GM19372 (cell line): Measurements from ENCODE around the gene AEBP1.

ENCODE experiments used
- ATAC-seq: cut with Tn5 transposase; IDR thresholded peaks from one replicate; pipeline ENCODE4 v1.9.1; 2021; ENCODE audit warnings: mild to moderate bottlenecking, low read depth, moderate library complexity; ENCODE audit not compliant: unreplicated experiment

The AEBP1 gene

DNA sequence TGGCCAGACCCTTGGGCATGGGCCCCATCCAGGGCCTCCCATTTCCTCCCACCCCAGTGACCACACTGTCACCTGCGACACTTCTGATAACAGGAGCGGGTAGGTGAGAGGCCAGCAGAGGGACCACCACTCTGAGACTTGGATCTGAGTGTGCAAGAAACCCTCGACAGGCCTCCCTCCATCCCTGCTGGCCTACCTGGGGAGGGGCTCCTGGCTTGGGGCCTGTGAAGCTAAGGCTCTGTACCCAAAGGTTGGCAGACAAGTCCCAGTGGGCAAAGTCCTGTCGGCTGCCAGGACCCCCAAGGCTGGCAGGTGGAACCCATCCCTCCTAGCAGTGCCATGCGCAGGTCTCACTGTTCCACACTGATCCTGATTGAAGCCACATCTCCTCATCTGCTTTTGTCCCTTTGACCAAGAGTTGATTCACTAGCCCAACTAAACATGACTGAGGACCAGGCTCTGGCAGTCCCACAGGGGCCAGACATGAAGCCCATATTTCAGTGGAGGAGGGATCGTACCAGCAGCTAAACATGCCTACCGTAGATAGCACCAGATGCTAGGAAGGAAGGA, 37.6 kb upstream of the AEBP1 start:
- ATAC-seq, result no peak

DNA sequence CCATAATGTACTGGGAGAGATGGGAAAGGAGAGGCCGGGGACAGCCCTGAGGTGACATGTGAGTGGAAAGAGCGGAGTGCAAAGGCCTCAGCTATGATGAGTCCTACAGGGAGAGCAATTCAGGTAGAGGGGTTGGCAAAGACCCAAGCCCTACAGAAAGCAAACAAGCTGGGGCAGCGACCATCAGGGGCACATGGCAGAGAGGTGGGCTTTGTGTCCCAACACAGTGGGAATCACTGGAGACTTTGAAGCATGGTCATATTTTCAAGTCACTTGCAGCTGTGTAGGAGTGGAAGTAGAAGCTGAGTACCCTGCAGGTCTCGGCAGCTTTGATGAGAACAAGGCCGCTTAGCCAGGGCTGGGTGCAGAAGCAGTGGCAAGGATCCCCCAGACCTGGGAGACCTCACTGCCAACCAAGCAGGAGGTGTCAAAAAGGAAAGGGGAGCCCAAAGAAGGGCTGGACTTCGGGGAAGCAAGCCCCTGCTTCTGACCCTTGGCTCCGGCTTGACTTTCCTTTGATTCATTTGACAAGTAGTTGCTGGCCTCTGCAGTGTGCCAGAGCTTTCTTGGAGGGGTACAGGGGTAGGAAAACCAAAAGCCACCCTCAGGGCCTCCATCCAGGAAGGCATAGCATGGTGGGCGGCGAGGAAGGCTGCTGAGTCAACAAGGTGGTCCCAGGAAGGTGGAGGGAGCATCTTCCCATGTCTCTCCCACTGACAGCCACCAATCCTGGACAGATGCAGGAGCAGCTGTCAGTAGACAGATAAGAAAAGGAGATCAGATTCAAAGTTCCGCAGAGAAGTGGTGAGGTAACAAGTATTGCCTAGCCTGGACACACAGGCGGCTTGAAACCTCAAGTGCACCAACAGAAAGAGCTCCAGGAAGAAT, 36.8 kb upstream of the AEBP1 start:
- ATAC-seq, result no peak

DNA sequence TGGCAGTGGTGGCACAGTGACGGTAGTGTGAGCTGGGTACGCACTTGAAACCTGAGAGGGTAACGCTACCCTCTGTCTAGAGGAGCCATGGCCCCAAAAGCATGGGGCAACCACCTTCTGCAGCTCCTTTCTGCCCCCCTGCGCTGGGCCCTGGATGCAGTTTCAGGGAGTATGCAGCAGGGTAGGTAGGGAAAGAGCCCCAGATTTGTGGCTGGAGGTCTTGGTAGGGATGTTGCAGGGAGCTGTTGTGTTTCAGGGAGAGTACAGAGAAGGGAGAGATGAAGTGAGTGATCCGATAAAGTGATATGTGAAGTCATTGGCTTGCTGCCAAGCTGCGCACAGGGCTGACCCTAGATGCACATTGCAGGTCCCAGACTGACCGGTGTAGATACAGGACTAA, 36.1 kb upstream of the AEBP1 start:
- no peak for ATAC-seq

DNA sequence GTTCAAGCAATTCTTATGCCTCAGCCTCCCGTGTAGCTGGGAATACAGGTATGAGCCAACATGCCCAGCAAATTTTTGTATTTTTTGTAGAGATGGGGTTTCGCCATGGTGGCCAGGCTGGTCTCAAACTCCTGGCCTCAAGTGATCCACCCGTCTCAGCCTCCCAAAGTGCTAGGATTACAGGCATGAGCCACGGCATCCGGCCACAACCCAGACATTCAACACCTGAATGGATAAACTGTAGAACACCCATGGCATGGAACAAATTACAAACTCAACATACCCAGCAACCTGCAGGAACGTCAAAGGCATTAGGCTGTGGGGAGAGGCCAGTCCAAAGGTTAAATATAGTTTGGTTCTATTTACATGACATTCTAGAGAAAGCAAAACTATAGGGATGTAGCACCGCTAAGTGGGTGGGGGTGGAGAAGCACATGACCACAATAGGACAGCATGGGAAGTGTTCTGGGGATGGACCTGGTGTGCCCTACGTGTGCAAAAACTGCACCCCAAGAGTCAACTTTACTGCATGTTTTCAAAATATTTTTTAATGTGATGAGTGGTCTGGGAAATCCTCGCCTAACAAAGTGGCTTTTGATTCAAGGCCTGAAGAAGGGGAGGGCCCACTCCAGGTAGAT, 32.3 kb upstream of the AEBP1 start:
- ATAC-seq, result no peak

DNA sequence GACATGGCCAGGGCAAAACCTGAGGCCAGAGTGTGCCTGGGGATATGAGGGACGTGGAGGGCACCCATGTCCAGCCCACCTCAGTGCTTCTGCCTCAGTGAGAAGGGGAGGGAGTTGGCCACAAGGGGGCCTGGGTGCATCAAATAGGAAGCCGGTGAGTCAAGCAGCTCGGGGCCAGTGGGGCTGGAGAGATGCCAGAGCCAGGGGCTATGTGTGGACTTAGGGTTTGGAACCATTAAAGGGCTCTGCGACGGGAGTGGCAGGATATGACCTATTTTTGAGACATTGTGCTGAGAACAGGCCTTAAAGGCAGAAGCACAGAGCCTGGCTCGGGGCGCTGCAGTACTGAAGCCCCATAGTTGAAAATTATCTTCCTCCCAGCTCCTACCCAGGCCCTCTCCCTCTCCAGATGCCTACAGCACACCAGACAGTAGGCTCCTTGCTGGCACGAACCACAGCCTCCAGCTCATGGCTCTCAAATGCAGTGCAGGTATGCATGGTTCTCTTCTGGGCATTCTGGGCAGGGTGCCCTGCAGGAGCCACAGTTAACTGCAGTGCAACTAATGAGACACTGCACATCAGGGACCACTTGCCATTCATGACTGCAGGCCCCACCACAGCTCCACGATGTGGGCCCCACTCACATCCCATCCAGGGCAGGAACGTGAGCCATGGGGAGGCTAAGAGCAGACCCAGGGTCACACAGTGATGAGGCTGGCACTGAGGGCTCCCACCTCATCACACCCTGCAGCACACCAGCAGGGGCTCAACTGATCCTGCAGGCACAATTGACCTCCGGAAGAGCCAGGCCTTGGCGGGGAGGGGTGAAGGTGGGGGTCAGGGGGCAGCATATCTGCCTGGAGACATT, 31.5 kb upstream of the AEBP1 start:
- ATAC-seq, result no peak

DNA sequence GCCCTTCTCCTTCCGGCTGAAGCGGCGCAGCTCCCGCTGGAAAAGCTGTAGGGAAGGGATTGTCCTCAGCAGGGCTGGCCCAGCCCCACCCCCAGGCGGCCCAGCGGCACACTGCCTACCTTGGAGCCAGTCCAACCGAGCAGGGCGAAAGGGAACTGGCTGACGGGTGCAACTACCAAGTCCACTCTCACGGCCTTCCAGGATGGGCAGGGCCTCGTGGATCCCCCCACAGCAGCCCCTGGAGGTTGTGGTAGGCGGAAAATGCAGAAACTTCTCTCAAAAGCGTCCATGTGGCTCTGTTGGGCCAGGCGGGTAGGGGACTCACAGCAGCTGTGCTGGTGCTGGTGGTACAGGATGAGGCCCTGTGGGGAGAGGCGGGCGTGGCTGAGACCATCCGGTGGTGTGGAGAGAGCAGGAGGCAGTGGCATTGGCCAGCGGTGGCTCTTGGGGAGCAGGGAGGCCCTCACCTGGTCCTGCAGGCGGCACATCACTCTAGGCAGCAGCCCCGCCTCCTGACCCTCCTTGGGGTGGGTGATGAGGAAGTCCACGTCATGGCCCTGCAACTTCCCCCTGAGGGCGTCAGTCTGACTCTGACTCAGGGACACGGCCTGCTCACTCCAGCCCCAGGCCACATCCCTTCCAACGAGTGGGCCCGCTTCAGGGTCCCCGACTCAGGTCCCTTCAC, 30.3 kb upstream of the AEBP1 start:
- peak; percentile 73 for ATAC-seq

DNA sequence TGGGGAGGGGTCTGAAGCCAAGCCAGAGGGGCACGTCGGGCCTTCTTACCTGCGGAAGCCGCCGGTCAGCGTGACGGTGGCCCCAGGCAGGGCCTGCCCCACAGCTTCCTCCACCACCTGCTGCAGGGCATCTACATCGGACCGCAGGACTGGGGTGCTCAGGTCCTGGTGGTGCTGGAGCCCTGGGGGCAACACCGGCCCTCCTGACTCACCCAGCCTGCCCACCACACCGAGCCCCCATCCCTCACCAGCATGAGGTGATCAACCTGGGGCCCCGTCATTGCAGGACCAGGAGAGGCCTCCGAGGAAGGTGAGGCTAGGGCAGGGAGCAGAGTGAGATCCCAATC, 29.8 kb upstream of the AEBP1 start:
- ATAC-seq, result no peak

DNA sequence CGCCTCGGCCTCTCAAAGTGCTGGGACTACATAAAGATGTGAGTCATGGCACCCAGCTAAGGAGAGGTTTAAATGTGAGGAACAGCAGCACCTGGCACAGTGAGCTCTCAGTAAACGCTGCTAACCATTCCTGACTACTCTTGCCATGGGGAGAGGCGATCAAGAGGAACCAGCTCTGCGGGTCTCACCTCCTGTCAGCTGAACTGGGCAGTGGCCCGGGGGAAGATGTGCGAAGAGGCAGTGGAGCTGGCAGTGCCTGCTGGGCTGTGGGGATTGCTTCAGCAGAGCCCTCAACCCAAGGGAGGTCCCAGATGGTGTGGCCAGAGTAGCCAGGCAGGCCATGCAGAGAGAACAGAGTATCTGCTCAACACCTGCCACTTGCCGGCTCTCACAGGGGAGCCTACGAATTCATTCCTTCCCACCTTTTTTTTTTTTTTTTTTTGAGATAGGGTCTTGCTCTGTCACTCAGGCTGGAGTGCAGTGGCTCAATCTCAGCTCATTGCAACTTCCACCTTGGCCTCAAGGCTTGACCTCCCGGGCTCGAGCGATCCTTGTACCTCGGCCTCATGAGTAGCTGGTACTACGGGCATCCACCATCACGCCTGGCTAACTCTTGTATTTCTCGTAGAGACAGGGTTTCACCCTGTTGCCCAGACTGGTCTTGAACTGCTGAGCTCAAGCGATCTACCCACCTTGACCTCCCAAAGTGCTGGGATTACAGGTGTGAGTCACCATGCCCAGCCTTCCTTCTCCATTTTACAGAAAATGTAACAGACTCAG, 28.7 kb upstream of the AEBP1 start:
- ATAC-seq, result no peak

DNA sequence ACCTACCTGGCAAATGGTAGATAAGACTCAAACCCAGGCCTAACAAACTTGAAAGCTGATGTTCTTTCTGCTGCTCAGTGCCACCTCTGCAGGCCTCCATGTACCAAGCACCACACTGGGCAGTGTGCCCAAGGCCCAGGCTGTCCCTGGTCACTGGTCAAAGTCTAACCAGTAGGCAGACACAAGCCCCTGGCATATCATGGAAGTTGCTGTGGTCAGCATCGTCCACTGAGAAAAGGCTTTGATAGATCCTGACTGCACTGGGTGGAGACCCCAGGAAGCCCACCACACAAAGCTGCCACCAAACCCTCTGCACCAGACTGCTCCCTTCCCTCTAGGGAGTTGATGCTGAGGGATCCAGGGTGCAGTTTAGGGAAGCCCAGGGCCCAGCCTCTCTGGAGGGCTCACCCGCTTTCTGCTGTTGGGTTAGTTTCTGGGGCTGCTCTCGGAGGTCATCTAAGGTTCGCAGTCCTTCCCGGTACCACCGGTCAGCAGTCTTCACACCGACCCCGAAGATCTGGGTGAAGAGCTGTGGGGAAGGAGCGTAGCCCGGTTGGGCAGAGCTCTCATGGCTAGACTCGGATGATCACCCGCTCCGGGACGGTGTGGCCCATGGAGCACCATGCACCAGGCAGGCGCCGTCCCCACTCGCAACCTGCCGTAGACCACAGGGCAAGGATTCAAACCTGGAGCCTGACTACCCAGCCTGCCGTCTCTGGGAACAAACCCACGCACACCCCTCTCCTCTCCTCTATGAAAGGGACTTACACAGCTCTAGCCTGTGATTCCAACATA, 27.8 kb upstream of the AEBP1 start:
- ATAC-seq, result no peak

DNA sequence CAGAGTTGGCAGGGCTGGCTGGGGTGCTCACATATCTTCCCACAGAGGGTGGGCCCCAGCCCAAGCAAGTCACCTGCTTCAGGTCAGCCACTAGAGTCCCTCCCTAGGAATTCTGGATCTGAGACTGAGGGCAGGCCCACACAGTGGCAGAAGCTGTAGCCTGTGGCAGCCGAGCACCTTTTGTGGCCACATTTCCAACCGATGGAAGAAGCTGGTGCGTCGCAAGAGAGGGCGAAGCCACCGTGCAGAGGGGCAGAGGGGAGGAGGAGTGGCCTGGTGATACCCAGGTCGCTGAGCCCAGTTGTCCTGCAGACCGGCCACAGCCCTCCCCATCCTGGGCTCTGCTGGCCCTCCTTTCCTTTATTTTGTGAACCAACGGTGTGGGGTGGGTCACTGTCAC, 27.1 kb upstream of the AEBP1 start:
- no peak for ATAC-seq

DNA sequence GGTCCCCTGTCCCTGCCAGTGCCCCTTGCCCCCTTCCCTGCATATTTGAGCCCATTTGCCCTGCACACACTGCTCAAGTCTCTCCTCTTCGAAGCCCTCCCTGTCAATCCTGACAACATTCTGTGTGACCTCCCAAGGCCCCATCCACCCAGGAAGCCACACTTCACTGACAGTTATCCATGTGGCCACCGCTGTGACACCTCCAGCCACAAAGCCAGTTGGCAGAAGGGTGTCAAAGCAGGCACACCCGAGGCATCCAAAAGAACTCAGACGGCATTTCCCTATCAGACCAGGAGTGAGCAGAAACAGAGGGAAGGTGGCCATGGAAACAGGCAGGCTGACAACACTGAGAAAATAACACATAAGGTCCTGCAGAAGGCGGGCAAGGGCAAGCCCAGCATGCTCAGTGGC, 26.5 kb upstream of the AEBP1 start:
- no peak for ATAC-seq

DNA sequence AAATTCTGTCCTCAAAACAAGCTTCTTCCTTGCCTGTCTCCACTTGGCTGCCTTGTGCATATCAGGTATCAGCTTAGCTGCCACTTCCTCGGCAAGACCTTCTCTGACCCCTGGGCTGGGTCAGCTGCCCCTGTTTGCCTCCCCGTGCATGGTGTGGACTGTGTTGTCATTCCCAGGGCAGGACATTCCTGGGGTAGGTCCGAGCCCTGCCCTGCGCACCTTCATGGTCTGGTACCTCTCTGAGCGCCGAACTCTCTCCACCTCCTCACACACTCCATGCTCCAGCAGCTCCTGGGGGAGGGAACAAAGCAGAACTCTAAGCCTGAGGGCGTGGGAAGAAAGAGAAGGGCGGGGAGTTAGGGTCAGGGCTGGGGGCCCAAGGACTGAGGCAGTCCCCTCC, 25.6 kb upstream of the AEBP1 start:
- no peak for ATAC-seq

DNA sequence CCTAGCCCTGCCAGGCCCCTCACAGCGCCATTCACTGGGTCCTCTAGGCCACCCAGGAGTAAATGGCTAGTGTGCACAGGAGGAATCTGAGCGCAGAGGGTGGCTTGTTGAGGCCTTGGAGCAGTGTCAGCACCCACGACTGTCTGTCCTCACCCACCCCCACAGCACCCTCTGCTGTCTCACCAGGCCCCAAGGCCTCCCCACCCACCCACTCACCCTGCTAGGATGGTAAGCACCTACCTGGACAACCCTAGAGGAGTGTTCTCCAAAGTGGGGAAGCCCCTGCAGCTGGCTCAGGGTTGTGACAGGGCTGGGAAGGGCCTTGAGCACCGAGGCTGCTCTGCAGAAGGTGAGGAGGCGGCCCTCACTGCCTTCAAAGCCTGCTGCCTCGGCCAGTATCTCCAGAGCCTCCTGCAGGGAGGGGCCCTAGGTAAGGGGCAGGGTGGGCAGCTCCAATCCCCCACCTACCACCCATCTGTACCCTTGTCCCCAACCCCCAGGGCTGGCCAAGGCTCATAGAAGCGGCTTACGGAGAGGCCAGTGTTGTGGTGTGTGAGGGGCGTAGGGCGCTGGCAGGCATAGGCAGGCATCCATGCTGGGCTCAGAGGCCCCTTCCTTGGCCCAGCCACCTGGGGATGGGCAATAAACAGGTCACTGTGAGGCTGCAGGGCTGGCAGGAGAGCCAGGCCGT, 24.7 kb upstream of the AEBP1 start:
- ATAC-seq, result no peak

DNA sequence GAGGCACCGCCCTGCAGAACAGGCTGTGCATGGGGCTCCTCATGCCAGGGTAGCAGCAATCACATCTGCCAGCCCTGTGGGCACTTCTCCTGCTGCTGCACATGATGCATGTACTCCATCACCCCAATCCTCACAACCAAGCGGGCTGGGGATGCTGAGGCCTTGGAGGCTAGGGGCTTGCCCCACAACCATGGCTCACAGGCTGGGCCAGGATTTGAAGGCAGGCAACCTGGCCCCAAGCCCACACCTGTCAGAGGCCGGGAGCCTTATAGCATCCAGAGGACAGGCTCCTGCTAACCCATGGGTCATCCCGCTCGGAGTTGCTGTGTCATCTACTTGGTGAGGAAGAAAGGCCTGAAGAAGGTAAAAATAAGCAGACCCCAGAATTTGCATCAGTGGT, 24.0 kb upstream of the AEBP1 start:
- no peak for ATAC-seq

DNA sequence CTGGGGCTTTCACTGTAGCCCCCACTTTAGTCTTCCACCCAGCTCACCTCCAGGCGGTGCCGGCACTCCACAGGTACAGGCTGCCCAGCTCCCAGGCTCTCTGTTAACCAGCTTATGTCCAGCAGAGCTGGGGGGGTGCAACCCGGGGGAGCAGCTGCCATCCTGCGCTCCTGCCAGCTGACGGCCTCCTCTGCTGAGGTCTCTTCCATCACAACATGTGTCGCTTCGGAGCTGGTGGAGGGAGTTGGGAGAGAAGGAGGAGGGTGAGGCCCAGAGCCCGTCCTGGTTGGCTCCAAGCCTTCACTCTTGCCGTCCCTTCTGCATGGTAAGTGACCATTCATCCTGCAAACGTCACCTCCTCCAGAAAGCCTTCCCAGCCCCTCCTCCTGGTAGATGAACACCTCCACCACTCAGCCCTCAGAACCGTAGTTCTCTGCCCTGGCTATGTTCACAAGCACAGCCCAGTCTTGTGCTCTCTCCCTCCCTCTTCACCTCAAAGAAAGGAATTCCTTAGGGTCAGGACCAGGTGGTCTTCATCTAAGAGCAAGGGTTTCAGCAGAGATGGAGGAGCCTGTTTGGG, 23.4 kb upstream of the AEBP1 start:
- no peak for ATAC-seq

DNA sequence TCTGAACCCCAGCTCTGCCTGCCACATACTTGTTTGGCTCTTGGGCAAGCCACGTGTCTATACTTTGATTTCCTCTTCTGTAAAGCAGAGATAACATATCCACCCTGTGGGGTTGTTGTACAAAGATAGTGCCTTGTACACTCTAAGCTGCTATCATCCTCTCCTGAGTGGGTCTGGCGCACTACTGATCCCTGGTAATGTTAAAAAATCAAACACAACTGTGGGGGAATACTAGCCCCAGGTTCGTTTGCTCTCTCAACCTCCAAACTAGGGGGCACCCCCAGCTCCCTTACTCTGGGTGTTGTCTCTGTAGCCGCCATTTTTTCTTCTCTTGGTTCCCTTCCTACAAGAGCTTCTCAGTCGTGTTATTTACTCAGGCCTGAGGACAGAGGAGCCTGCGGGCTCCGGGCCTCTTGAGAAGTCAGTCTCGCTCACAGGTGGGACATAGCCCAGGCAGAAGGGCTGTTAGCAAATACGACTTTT, 22.8 kb upstream of the AEBP1 start:
- ATAC-seq, result no peak

DNA sequence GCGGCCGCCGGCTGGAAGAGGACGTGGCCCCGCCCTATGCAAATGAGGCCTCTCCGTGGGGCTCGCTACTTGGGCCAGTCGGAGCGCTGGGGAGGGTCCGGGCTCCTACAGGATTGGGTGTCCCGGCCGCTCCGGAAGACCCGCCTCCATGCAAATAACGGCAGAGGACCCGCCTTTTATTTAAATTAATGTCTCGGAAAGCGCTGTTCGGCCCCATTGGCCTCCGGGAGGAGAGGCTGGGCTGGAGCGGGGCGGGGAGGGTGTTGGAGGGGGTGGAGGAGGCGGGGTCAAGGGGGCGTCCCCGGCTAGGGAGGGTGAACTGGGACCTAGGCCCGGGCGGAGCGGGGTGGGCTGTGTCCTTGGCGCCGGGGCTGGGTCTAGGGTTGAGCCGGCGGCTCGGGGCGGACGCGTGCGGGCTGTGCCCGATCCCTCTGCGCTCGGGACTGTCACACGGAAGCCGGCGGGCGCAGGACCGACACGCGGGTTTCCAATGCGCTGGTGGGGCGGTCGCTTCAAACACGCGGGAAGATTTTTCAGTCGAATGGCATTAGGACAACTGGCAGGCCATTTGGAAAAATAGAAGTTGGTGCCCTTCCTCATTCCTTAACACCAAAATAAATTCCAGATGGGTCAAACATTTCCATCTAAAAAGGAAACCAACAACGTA, 21.5 kb upstream of the AEBP1 start:
- peak; percentile 87 for ATAC-seq
